Right lobe of liver (tissue), 6 donors: ENCODE measurements around the gene KCTD2. TPM values are rescaled to one million over a fixed set of nuclear protein-coding genes. Genes with fewer than 3 reads are reported as not detected.

Experiments
- ATAC-seq, 4 donors: fragments of 200-7000 bp; cut with Tn5 transposase; one replicate each; pipeline ENCODE4 v1.9.1; 2020; ENCODE audit warnings: mild to moderate bottlenecking in 4 of 4, moderate library complexity in 4 of 4
- DNase-seq, 3 donors: peaks; one replicate each; pipeline ENCODE4 v3.0.0-alpha.2; 2020
- H3K27ac ChIP-seq, 3 donors: fragments of 200-600 bp; one replicate each; pipeline ENCODE4 v1.8.0; 2022
- H3K27me3 ChIP-seq, 2 donors: fragments of 200-600 bp; one replicate each; pipeline ENCODE4 v1.8.0; 2022
- H3K36me3 ChIP-seq, 4 donors: fragments of 200-600 bp; sonication (generic) in 1 of 4; one replicate each; pipeline versions ENCODE4 v1.5.1 to v1.8.0; 2017 to 2022; ENCODE audit warnings: control low read depth in 1 of 4
- H3K4me1 ChIP-seq, 4 donors: fragments of 200-600 bp; sonication (generic) in 1 of 4; one replicate each; pipeline versions ENCODE4 v1.5.1 to v1.8.0; 2017 to 2022; ENCODE audit warnings: control low read depth in 1 of 4
- H3K4me3 ChIP-seq, 3 donors: fragments of 200-600 bp; one replicate each; pipeline ENCODE4 v1.8.0; 2022
- H3K9me3 ChIP-seq, 4 donors: fragments of 200-600 bp; sonication (generic) in 1 of 4; one replicate each; pipeline versions ENCODE4 v1.5.1 to v1.8.0; 2017 to 2022; ENCODE audit warnings: control low read depth in 1 of 4
- POLR2A ChIP-seq: fragments of 450-650 bp; IDR thresholded peaks from one replicate; pipeline ENCODE4 v1.6.1; 2017; ENCODE audit warnings: antibody characterized with exemption, mild to moderate bottlenecking
- WGBS: methylation state at CpG from one replicate; pipeline ENCODE4 v1.1.6; 2018; ENCODE audit warnings: low coverage, low lambda C conversion rate; ENCODE audit not compliant: insufficient coverage; ENCODE audit errors: missing lambda C conversion rate; 5-methylcytosine and 5-hydroxymethylcytosine counted together
- intact Hi-C, 2 donors: fragments of 100-400 bp; cut with DNase I; formaldehyde crosslinking; loops; one replicate each; pipeline versions ENCODE4 v1.11.2 to v1.14.1; 2022
- total RNA-seq, 6 experiments: library from RNA; depleted of rRNA in 2 of 6; stranded (reverse); fragments of >200 nt in 2 of 6; fragmentation: NEBNext Ultra II Directional in 3 of 6; extraction: Animal tissue kit (Norgen Biotek cat#: 25700) in 3 of 6; gene quantifications; one replicate each; pipeline versions ENCODE4 v1.1.0 to v1.2.4, GENCODE V29; 2016 to 2023
- TF ChIP-seq, protein P1 (sequence below), 4 donors: fragments of 200-600 bp in 3 of 4; fragments of 450-650 bp in 1 of 4; IDR thresholded peaks; one replicate each; pipeline versions ENCODE4 v1.5.1 to v1.8.0; 2016 to 2022; ENCODE audit warnings: antibody characterized with exemption in 4 of 4, mild to moderate bottlenecking in 2 of 4
- donor health status: DM: no; HTN: yes; CAD: no.
- donor health status: DM: no; HTN: no; CAD: no.
- donor health status: DM: no; HTN: no; CAD: no.
- donor health status: DM: no; HTN: yes; CAD: no.
- donor health status: DM: no; HTN: yes; CAD: no.

Gene KCTD2
- total RNA-seq, 6 experiments from 2014 or later = 7.2 to 10.3 (median 8.1) TPM

DNA sequence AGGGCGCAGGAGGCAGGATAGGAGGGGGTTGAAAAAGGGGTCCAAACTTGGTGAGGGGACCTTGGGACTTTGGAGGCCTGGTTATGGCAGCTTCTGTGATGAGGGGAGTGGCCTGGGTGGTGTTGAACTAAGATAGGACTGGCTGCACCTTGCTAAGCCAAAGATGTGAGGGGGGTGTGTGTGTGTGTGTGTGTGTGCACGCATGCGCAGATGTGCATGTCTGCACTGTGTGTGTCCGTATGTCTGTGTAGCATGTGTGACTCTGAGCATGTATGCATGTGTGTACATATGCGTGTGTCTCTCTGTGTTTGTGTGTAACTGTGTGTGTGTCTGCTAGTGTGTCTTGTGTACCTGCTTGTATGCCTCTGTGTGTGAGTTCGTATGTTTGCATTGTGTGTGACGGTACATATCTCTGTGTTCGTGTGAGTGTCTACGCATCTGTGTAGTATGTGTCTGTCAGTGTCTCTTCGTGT lies 44.9 kb downstream of the KCTD2 start:
- 64% methylated on average over 6 of the region's 10 CpGs for WGBS
- ATAC-seq (no peak), DNase-seq (no peak)
- TF ChIP-seq, protein P1, sequence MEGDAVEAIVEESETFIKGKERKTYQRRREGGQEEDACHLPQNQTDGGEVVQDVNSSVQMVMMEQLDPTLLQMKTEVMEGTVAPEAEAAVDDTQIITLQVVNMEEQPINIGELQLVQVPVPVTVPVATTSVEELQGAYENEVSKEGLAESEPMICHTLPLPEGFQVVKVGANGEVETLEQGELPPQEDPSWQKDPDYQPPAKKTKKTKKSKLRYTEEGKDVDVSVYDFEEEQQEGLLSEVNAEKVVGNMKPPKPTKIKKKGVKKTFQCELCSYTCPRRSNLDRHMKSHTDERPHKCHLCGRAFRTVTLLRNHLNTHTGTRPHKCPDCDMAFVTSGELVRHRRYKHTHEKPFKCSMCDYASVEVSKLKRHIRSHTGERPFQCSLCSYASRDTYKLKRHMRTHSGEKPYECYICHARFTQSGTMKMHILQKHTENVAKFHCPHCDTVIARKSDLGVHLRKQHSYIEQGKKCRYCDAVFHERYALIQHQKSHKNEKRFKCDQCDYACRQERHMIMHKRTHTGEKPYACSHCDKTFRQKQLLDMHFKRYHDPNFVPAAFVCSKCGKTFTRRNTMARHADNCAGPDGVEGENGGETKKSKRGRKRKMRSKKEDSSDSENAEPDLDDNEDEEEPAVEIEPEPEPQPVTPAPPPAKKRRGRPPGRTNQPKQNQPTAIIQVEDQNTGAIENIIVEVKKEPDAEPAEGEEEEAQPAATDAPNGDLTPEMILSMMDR (IDR thresholded peaks at IDR 0.05) = no peak
- no peak for TF ChIP-seq POLR2A
- Histone ChIP-seq H3K36me3 (no peaks in the 10 kb centered on the region), H3K4me3 (no peak overlapping the region), H3K27ac (no peak overlapping the region), H3K27me3 (no peaks in the 10 kb centered on the region), H3K4me1 (peaks cover 0 to 24% (median 9%) of the 10 kb centered on the region in 4 donors), H3K9me3 (no peaks in the 10 kb centered on the region)
- intact Hi-C loops = no loop called here

DNA sequence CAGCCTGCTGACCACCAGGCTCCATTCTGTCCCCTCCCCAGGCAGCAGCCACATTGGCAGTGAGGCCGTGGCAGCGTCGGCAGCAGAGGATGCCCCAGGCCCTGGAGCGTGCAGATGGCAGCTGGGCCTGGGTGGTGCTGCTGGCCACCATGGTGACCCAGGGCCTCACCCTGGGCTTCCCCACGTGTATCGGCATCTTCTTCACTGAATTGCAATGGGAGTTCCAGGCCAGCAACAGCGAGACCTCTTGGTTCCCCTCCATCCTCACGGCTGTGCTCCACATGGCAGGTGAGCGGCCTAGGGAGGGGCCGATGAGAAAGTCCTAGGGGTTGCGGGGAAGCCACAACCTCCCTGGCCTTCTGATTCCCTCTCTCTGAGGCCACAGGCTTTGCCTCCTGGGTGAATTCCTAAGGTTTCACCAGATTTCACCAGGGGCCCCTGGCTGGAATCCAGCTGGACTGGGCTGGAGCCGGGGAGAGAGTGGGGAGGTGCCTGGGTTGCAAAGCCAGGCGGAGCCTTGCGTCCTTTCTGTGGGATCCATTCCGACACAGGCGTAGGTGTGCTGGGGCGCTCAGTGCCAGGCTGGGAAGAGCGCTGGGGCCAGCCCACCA lies 46.6 kb downstream of the KCTD2 start:
- no peaks in the 10 kb centered on the region for H3K27me3 ChIP-seq
- intact Hi-C loops = no loop called here
- no peak overlapping the region for H3K27ac ChIP-seq
- TF ChIP-seq POLR2A = no peak
- TF ChIP-seq, protein P1 (IDR thresholded peaks at IDR 0.05) = no peak
- H3K4me1 ChIP-seq = peaks cover 0 to 18% (median 6%) of the 10 kb centered on the region in 4 donors
- DNase-seq (peak in 1 of 3 donors; percentile 42), ATAC-seq (no peak)
- H3K36me3 ChIP-seq = no peaks in the 10 kb centered on the region
- no CpG with 5 or more reads among the region's 18 CpGs for WGBS
- H3K4me3 ChIP-seq = no peak overlapping the region
- H3K9me3 ChIP-seq = no peaks in the 10 kb centered on the region

DNA sequence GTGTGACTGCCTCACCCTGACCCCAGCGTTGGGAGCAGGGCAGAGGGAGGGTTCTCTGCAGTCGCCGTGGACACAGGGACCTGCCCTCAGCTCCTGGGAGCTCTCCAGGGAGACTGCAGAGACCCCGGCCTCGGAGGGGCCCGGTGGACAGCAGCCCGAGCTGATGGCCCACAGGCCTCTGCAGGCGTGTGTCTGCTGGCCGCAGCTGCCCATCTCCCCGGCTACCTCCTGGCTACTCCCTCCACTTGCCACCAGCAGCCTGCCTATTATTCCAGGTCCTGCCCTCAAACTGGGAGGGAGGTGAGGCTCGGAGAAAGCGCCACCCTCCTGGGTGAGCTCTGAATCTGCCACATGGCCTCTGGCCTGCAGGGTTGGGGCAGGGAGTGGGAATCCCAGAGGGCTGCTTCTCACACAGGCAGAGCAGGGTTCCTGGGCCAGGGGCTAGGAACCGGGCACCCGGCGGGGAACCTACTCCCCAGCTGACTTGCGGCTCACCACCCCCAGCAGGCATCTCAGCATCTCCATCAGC lies 47.9 kb downstream of the KCTD2 start:
- Histone ChIP-seq H3K4me3 (no peak overlapping the region), H3K4me1 (peaks cover 0 to 18% (median 6%) of the 10 kb centered on the region in 4 donors), H3K9me3 (no peaks in the 10 kb centered on the region), H3K27ac (no peak overlapping the region), H3K36me3 (no peaks in the 10 kb centered on the region), H3K27me3 (no peaks in the 10 kb centered on the region)
- intact Hi-C loops = no loop called here
- no CpG with 5 or more reads among the region's 16 CpGs for WGBS
- ATAC-seq (no peak), DNase-seq (peak in 1 of 3 donors; percentile 44)
- TF ChIP-seq, protein P1 (IDR thresholded peaks at IDR 0.05) = no peak
- TF ChIP-seq POLR2A = no peak

DNA sequence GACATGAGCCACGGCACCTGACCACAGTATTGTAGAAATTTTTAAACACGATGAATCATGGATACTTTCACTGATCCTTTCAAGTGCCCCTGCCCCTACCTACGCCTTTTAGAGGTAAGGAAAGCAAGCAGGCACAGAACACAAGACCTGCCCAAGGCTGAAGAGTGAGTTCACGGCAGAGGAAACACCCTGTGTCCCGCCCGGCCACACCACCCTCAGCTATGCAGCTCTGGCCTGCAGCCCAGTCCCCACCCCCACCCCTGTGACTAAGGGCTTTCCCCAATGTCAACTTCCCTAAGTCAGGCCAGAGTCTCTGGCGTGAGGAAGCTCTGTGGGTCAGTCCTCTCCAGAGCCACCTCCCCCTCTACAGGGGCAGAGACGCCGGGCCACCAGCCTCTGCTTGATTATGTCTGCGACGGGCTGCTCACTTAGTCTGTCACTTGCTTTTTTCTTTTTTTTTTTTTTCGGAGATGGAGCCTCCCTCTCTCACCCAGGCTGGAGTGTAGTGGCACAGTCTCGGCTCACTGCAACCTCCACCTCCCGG lies 49.1 kb downstream of the KCTD2 start:
- Histone ChIP-seq H3K9me3 (no peaks in the 10 kb centered on the region), H3K27ac (no peak overlapping the region), H3K36me3 (no peaks in the 10 kb centered on the region), H3K4me3 (no peak overlapping the region), H3K27me3 (no peaks in the 10 kb centered on the region), H3K4me1 (peaks cover 0 to 12% (median 3%) of the 10 kb centered on the region in 4 donors)
- peak; percentile 72 to 87 (median 80) for ATAC-seq
- TF ChIP-seq POLR2A = no peak
- TF ChIP-seq, protein P1 (IDR thresholded peaks at IDR 0.05) = no peak
- peak; percentile 67 to 82 (median 80) for DNase-seq
- 28% methylated on average over 11 of the region's 14 CpGs for WGBS
- intact Hi-C loops = no loop called here
